ENCODE data around the gene TMEM200A.

- TF ChIP-seq CTCF (IDR thresholded peaks at IDR 0.05) (no peak), POLR2A (IDR thresholded peaks at IDR 0.05) (no peak)
Observed at GRCh38 chr6:130373992-130374391, 8.2 kb downstream of the TMEM200A start.

Data from testis (tissue), 2 donors.